Body of pancreas (tissue), 4 donors: ENCODE results near the gene OSBPL9. TPM values are rescaled to one million over a fixed set of nuclear protein-coding genes. Genes with fewer than 3 reads are reported as not detected.
A peak's percentile ranks its signal among the peaks of the same experiment; 100 is the strongest.
"Not testable (repeated sequence)": the region's sequence is repeated elsewhere in the genome, so short reads cannot be mapped to it uniquely, and the experiment has no call there.

ENCODE experiments used
- ATAC-seq: fragments of 150-250 bp; one replicate; pipeline ENCODE4 v1.9.1; 2016
- DNase-seq, 4 donors: peaks; one replicate each; pipeline ENCODE4 v3.0.0-alpha.2; 2019
- H3K27ac ChIP-seq, 4 donors: fragments of 200-600 bp; sonication (generic); 1 replicate in 3 of 4; 2 replicates in 1 of 4; pipeline versions ENCODE4 v1.5.1 to v1.6.1; 2016 to 2019; ENCODE audit warnings: mild to moderate bottlenecking in 1 of 4, mixed read lengths in 1 of 4, moderate library complexity in 1 of 4
- H3K27me3 ChIP-seq, 2 donors: fragments of 200-600 bp; sonication (generic); one replicate each; pipeline ENCODE4 v1.6.0; 2016; ENCODE audit warnings: mild to moderate bottlenecking in 1 of 2
- H3K36me3 ChIP-seq, 2 donors: fragments of 200-600 bp; sonication (generic); replicated peaks in 1 of 2; 2 replicates each; pipeline ENCODE4 v1.5.1; 2016; ENCODE audit warnings: low read depth in 2 of 2; ENCODE audit not compliant: insufficient read depth in 1 of 2
- H3K4me1 ChIP-seq: fragments of 200-600 bp; sonication (generic); one replicate; pipeline ENCODE4 v1.6.0; 2016
- H3K4me3 ChIP-seq, 2 donors: fragments of 200-600 bp; sonication (generic); 1 replicate in 1 of 2; 2 replicates in 1 of 2; pipeline ENCODE4 v1.5.1; 2016 to 2019
- H3K9me3 ChIP-seq, 3 donors: fragments of 200-600 bp; sonication (generic); 1 replicate in 2 of 3; 2 replicates in 1 of 3; pipeline ENCODE4 v1.5.1; 2016
- CTCF ChIP-seq, 7 experiments: fragments of 450-650 bp in 4 of 7; fragments of 200-600 bp in 3 of 7; sonication (generic) in 3 of 7; IDR thresholded peaks; one replicate each; pipeline ENCODE4 v1.5.1; 2016 to 2019; ENCODE audit warnings: antibody characterized with exemption in 7 of 7
- POLR2A ChIP-seq, 3 donors: fragments of 450-650 bp; IDR thresholded peaks; one replicate each; pipeline ENCODE4 v1.6.1; 2016; ENCODE audit warnings: antibody characterized with exemption in 3 of 3, mild to moderate bottlenecking in 2 of 3
- WGBS, 2 donors: methylation state at CpG; one replicate each; pipeline ENCODE4 v1.1.5; 2017; 5-methylcytosine and 5-hydroxymethylcytosine counted together
- intact Hi-C: fragments of 100-400 bp; cut with DNase I; formaldehyde crosslinking; loops from one replicate; pipeline ENCODE4 v1.15.1; 2023
- total RNA-seq, 2 donors: library from RNA; depleted of rRNA; stranded (reverse); fragments of >200 nt; gene quantifications; one replicate each; pipeline ENCODE4 v1.1.0, GENCODE V29; 2016

Gene OSBPL9
- total RNA-seq, 2 donors from 2014 or later, result 25.1 to 89.0 TPM

GRCh38 chr1:51607681-51608095 lies 9.2 kb upstream of the OSBPL9 start:
- no peak overlapping the region for H3K4me3 ChIP-seq
- H3K27ac ChIP-seq, result no peak overlapping the region
- no peaks in the 10 kb centered on the region for H3K9me3 ChIP-seq
- H3K4me1 ChIP-seq, result no peaks in the 10 kb centered on the region
- no peak for TF ChIP-seq POLR2A (IDR thresholded peaks at IDR 0.05)
- no peak for TF ChIP-seq CTCF (IDR thresholded peaks at IDR 0.05)
- H3K36me3 ChIP-seq, result no peaks in the 10 kb centered on the region
- no peak for ATAC-seq
- intact Hi-C loops, result no loop called here
- DNase-seq, result peak in 1 of 4 donors; percentile 28
- WGBS, 2 donors, result 68 to 76% methylated on average over 6 of the region's 6 CpGs
- H3K27me3 ChIP-seq, result no peaks in the 10 kb centered on the region

GRCh38 chr1:51610104-51610503 lies 6.8 kb upstream of the OSBPL9 start:
- DNase-seq, H3K27me3 ChIP-seq, ATAC-seq, H3K36me3 ChIP-seq, H3K9me3 ChIP-seq, H3K4me3 ChIP-seq, intact Hi-C loops, H3K27ac ChIP-seq, H3K4me1 ChIP-seq: not testable (repeated sequence)
- 87 to 89% methylated on average over 6 of the region's 6 CpGs for WGBS, 2 donors

GRCh38 chr1:51610637-51611036 lies 6.3 kb upstream of the OSBPL9 start:
- no peak overlapping the region for H3K27ac ChIP-seq
- no peak for ATAC-seq
- no peak overlapping the region for H3K4me3 ChIP-seq
- H3K36me3 ChIP-seq, result no peaks in the 10 kb centered on the region
- DNase-seq, result no peak
- intact Hi-C loops, result no loop called here
- TF ChIP-seq POLR2A (IDR thresholded peaks at IDR 0.05), result no peak
- TF ChIP-seq CTCF (IDR thresholded peaks at IDR 0.05), result no peak
- 69 to 77% methylated on average over 4 of the region's 4 CpGs for WGBS, 2 donors
- H3K27me3 ChIP-seq, result no peaks in the 10 kb centered on the region
- no peaks in the 10 kb centered on the region for H3K4me1 ChIP-seq
- H3K9me3 ChIP-seq, result no peaks in the 10 kb centered on the region

- Histone ChIP-seq H3K9me3 (no peaks in the 10 kb centered on the region), H3K27me3 (no peaks in the 10 kb centered on the region), H3K36me3 (no peaks in the 10 kb centered on the region), H3K27ac (no peak overlapping the region), H3K4me1 (peaks cover 5% of the 10 kb centered on the region), H3K4me3 (no peak overlapping the region)
- WGBS, 2 donors, result 9 to 14% methylated on average over 2 of the region's 2 CpGs
- intact Hi-C loops, result no loop called here
- ATAC-seq, result no peak
- no peak for DNase-seq
- TF ChIP-seq CTCF (IDR thresholded peaks at IDR 0.05) (no peak), POLR2A (IDR thresholded peaks at IDR 0.05) (no peak)
Observed at GRCh38 chr1:51612447-51612961, 4.4 kb upstream of the OSBPL9 start.

- Histone ChIP-seq H3K36me3 (no peaks in the 10 kb centered on the region), H3K4me3 (no peak overlapping the region), H3K4me1 (peaks cover 31% of the 10 kb centered on the region), H3K9me3 (no peaks in the 10 kb centered on the region), H3K27me3 (no peaks in the 10 kb centered on the region), H3K27ac (no peak overlapping the region)
- TF ChIP-seq CTCF (IDR thresholded peaks at IDR 0.05), result no peak
- 85 to 87% methylated on average over 10 of the region's 10 CpGs for WGBS, 2 donors
- ATAC-seq, result no peak
- no peak for DNase-seq
- intact Hi-C loops, result no loop called here
Observed at GRCh38 chr1:51615780-51616291, 1.1 kb upstream of the OSBPL9 start.
